GM18858 (cell line): ENCODE results near the gene JRKL.

Source experiments
- ATAC-seq: cut with Tn5 transposase; IDR thresholded peaks from one replicate; pipeline ENCODE4 v1.9.1; 2021; ENCODE audit not compliant: unreplicated experiment

The JRKL gene

GRCh38 chr11:96389720-96390487 is at the start of gene JRKL, which contains the start of gene CCDC82:
TSS of gene JRKL (plus strand) at chr11:96390013. CDS start at chr11:96390650, 637 bp downstream.
TSS of gene CCDC82 (minus strand) at chr11:96389912. CDS start at chr11:96384747, 5,165 bp downstream.
- peak; percentile 90 for ATAC-seq

- no peak for ATAC-seq
Observed at GRCh38 chr11:96340555-96340885, 49.3 kb upstream of the JRKL start.

GRCh38 chr11:96341211-96342013 is 48.4 kb upstream of the JRKL start:
- peak; percentile 24 for ATAC-seq

- ATAC-seq = no peak
Observed at GRCh38 chr11:96342014-96342960, 47.5 kb upstream of the JRKL start.

GRCh38 chr11:96342961-96343711 is 46.7 kb upstream of the JRKL start, which contains the start of gene MAML2:
TSS of gene MAML2 (minus strand) at chr11:96343195. CDS start at chr11:96341895, 1,300 bp downstream.
- ATAC-seq = peak; percentile 69

- ATAC-seq = no peak
Observed at GRCh38 chr11:96356848-96357247, 33.0 kb upstream of the JRKL start.

GRCh38 chr11:96357794-96358193 is 32.0 kb upstream of the JRKL start:
- ATAC-seq = no peak

- no peak for ATAC-seq
Observed at GRCh38 chr11:96358321-96358720, 31.5 kb upstream of the JRKL start.

GRCh38 chr11:96361778-96362177 is 28.0 kb upstream of the JRKL start:
- ATAC-seq = no peak

GRCh38 chr11:96365493-96365892 is 24.3 kb upstream of the JRKL start:
- no peak for ATAC-seq

- no peak for ATAC-seq
Observed at GRCh38 chr11:96366024-96366423, 23.8 kb upstream of the JRKL start.

- no peak for ATAC-seq
Observed at GRCh38 chr11:96367342-96367741, 22.5 kb upstream of the JRKL start.

- no peak for ATAC-seq
Observed at GRCh38 chr11:96373826-96374225, 16.0 kb upstream of the JRKL start.

GRCh38 chr11:96376796-96377195 is 13.0 kb upstream of the JRKL start:
- no peak for ATAC-seq

GRCh38 chr11:96384156-96384555 is 5.7 kb upstream of the JRKL start:
- no peak for ATAC-seq

GRCh38 chr11:96385187-96385586 is 4.6 kb upstream of the JRKL start:
- no peak for ATAC-seq

GRCh38 chr11:96388891-96389719 is 708 bp upstream of the JRKL start:
- peak; percentile 26 for ATAC-seq

GRCh38 chr11:96390488-96390792 is 627 bp downstream of the JRKL start:
- no peak for ATAC-seq

GRCh38 chr11:96391698-96392307 is 2.0 kb downstream of the JRKL start:
- no peak for ATAC-seq
